ENCODE measurements around the gene CCNH. TPM values are rescaled to one million over a fixed set of nuclear protein-coding genes. Genes with fewer than 3 reads are reported as not detected.
A peak's percentile ranks its signal among the peaks of the same experiment; 100 is the strongest.

Gene CCNH
- polyA plus RNA-seq, 1 of the 3 experiments (the other 2 are of a cell fraction), result 29.1 TPM

DNA sequence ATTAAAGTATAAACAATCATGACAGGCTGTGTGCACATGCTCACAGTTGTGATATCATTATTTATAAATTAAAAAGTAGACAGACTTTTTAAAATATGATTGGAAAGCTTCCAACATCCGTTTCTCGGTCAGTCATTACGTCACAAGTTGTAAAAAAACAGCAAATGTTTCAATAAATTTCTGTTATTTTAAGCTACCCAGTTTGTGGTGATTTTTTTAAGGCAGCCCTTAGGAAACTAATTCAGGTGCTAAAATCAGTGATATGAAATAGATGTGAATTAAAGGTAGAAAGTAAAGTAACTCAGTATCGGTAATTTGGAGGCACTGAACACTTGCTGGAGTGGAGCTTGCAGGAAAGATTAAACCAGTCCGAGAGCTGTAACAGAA, 1.2 kb downstream of the CCNH start (continued):
- TF ChIP-seq, protein P1, sequence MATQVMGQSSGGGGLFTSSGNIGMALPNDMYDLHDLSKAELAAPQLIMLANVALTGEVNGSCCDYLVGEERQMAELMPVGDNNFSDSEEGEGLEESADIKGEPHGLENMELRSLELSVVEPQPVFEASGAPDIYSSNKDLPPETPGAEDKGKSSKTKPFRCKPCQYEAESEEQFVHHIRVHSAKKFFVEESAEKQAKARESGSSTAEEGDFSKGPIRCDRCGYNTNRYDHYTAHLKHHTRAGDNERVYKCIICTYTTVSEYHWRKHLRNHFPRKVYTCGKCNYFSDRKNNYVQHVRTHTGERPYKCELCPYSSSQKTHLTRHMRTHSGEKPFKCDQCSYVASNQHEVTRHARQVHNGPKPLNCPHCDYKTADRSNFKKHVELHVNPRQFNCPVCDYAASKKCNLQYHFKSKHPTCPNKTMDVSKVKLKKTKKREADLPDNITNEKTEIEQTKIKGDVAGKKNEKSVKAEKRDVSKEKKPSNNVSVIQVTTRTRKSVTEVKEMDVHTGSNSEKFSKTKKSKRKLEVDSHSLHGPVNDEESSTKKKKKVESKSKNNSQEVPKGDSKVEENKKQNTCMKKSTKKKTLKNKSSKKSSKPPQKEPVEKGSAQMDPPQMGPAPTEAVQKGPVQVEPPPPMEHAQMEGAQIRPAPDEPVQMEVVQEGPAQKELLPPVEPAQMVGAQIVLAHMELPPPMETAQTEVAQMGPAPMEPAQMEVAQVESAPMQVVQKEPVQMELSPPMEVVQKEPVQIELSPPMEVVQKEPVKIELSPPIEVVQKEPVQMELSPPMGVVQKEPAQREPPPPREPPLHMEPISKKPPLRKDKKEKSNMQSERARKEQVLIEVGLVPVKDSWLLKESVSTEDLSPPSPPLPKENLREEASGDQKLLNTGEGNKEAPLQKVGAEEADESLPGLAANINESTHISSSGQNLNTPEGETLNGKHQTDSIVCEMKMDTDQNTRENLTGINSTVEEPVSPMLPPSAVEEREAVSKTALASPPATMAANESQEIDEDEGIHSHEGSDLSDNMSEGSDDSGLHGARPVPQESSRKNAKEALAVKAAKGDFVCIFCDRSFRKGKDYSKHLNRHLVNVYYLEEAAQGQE (IDR thresholded peaks at IDR 0.05; ENCODE audit: low read depth, low read length), result no peak
- TF ChIP-seq, protein P2, sequence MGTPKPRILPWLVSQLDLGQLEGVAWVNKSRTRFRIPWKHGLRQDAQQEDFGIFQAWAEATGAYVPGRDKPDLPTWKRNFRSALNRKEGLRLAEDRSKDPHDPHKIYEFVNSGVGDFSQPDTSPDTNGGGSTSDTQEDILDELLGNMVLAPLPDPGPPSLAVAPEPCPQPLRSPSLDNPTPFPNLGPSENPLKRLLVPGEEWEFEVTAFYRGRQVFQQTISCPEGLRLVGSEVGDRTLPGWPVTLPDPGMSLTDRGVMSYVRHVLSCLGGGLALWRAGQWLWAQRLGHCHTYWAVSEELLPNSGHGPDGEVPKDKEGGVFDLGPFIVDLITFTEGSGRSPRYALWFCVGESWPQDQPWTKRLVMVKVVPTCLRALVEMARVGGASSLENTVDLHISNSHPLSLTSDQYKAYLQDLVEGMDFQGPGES (IDR thresholded peaks at IDR 0.05; ENCODE audit: low read depth, low read length), result no peak
- TF ChIP-seq EZH2phosphoT487 (IDR thresholded peaks at IDR 0.05; ENCODE audit: borderline replicate concordance, low read depth) (no peak), TAF1 (IDR thresholded peaks at IDR 0.05; ENCODE audit: borderline replicate concordance, low read depth, low read length) (no peak)

DNA sequence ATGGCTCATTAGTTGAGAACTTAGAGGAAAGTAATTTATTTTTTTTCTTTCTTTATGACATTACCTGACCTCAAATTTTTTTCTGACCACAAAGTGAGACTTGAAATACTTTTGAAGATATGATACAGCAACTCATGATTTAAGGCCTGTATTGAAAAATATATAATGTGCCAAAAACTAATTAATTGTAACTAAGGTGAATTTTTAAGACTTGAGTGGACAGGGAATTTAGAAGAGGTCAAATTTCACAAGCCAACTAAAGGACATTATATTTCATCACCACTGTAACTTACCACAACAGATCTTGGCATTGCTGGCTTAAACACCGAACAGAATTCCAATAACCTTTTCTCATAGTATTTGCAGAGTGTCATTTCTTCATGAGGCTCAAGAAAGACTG, 1.8 kb downstream of the CCNH start:
- WGBS (ENCODE audit: low lambda C conversion rate), result 25% methylated on average over 1 of the region's 1 CpG
- CTCF ChIA-PET, result interaction anchor here (1.4 to 5.1 kb wide), 2 partner anchors 11 to 14 kb away, joined by 3 to 39 read pairs; no protein-coding TSS in a partner anchor
- Histone ChIP-seq H3K4me3 (ENCODE audit: low read depth in 2 of 2, low read length in 1 of 2) (peak overlapping the region; percentile 74 to 99; a peak in 3 of 4 replicates), H3K36me3 (replicated peaks in 1 of 2; ENCODE audit: control insufficient read depth in 1 of 2, insufficient read depth in 2 of 2, low read length in 1 of 2) (peaks cover 48 to 50% of the 10 kb centered on the region in 2 experiments), H3K9ac (peak overlapping the region; percentile 84), H3F3A (replicated peaks; ENCODE audit: insufficient read depth) (no peaks in the 10 kb centered on the region), H4K20me1 (ENCODE audit: insufficient read depth) (0 out of 2 replicates have a peak, but pooled peaks cover 4% of the 10 kb centered on the region), H3K9me2 (no peaks in the 10 kb centered on the region), H3K27me3 (ENCODE audit: insufficient read depth) (no peaks in the 10 kb centered on the region), H3K9me3 (no peaks in the 10 kb centered on the region), H3K27ac (ENCODE audit: low read depth in 2 of 2, low read length in 1 of 2) (peak overlapping the region; percentile 39 to 88; a peak in 3 of 4 replicates), H3K4me2 (peak overlapping the region; percentile 75), H2AFZ (ENCODE audit: low read depth) (no peak overlapping the region), H3K4me1 (ENCODE audit: control insufficient read depth in 1 of 2, insufficient read depth in 2 of 2, low read depth in 1 of 2, low read length in 1 of 2) (peaks cover 10 to 11% of the 10 kb centered on the region in 2 experiments), H3K79me2 (ENCODE audit: insufficient read depth) (peaks cover 59% of the 10 kb centered on the region)
- POLR2A ChIA-PET, result no interaction called here
- TF ChIP-seq NFIC (IDR thresholded peaks at IDR 0.05; ENCODE audit: borderline replicate concordance) (peak; percentile 38; the same call in 1 of the 2 replicates), RXRA (IDR thresholded peaks at IDR 0.05; ENCODE audit: borderline replicate concordance, low read depth) (no peak), JUND (IDR thresholded peaks at IDR 0.05) (peak; percentile 21; the same call in 1 of the 2 replicates), MEF2A (IDR thresholded peaks at IDR 0.05; ENCODE audit: borderline replicate concordance, low read depth) (no peak), RAD21 (IDR thresholded peaks at IDR 0.05; ENCODE audit: low read length) (no peak), EP300 (IDR thresholded peaks at IDR 0.05; ENCODE audit: borderline replicate concordance in 1 of 2, low read depth in 1 of 2, low read length in 1 of 2) (0 out of 4 replicates have a peak, but pooled peaks of 1 of the 2 experiments have one; percentile 16), SIN3A (IDR thresholded peaks at IDR 0.05; ENCODE audit: borderline replicate concordance, low read depth, low read length) (no peak), POLR2AphosphoS5 (IDR thresholded peaks at IDR 0.05; ENCODE audit: low read depth, low read length) (peak; percentile 12; the same call in 1 of the 2 replicates)
- TF ChIP-seq, protein P1 (IDR thresholded peaks at IDR 0.05; ENCODE audit: low read depth, low read length), result no peak
- TF ChIP-seq, protein P3, sequence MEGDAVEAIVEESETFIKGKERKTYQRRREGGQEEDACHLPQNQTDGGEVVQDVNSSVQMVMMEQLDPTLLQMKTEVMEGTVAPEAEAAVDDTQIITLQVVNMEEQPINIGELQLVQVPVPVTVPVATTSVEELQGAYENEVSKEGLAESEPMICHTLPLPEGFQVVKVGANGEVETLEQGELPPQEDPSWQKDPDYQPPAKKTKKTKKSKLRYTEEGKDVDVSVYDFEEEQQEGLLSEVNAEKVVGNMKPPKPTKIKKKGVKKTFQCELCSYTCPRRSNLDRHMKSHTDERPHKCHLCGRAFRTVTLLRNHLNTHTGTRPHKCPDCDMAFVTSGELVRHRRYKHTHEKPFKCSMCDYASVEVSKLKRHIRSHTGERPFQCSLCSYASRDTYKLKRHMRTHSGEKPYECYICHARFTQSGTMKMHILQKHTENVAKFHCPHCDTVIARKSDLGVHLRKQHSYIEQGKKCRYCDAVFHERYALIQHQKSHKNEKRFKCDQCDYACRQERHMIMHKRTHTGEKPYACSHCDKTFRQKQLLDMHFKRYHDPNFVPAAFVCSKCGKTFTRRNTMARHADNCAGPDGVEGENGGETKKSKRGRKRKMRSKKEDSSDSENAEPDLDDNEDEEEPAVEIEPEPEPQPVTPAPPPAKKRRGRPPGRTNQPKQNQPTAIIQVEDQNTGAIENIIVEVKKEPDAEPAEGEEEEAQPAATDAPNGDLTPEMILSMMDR (IDR thresholded peaks at IDR 0.05), result no peak
- DNase-seq, result no peak
